ENCODE results near the gene GRID1.
"Not testable (repeated sequence)": the region's sequence is repeated elsewhere in the genome, so short reads cannot be mapped to it uniquely, and the experiment has no call there.

GRID1 gene

DNA sequence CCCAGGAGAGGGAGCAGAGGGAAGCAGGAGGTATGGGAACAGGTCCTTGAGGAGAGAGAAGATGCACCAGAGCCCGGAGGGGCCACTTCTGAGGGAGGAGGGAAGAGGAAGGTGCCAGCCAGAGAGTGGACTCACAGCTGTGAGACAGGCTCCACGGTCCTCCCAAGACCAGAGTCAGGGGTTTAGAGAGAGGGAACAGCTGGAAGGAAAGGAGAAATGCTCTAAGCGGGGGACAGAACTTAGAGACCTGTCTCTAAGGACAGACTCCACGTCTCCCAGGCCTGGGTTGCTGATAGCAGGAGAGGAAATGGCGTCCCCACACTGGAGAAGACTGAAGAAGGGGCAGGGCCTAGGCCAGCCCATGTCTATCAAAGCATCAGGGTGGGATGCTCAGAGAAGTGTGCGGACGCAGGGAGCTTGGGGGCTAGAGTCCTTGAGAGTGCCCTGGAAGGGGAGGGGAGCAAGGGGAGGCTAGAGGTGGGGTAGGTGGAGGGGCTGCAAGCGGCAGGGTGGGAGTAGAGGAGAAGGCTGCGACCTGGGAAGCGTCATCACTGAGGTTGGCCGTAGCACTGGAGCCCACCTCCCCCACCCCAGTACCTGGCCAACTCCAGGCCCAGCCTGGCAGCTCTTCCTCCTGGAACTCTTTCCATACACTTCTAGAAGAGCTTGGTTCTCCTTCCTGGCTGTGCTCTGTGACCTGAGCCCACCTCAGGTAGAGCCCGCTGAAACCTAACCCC lies 25.6 kb upstream of the GRID1 start:
- DNase-seq: no peak

- DNase-seq: peak; percentile 17
These were observed 24.7 kb upstream of the GRID1 start for GRCh38 chr10:86391236-86391840.

- DNase-seq: peak; percentile 5
These were observed 23.9 kb upstream of the GRID1 start for GRCh38 chr10:86390337-86391120.

DNA sequence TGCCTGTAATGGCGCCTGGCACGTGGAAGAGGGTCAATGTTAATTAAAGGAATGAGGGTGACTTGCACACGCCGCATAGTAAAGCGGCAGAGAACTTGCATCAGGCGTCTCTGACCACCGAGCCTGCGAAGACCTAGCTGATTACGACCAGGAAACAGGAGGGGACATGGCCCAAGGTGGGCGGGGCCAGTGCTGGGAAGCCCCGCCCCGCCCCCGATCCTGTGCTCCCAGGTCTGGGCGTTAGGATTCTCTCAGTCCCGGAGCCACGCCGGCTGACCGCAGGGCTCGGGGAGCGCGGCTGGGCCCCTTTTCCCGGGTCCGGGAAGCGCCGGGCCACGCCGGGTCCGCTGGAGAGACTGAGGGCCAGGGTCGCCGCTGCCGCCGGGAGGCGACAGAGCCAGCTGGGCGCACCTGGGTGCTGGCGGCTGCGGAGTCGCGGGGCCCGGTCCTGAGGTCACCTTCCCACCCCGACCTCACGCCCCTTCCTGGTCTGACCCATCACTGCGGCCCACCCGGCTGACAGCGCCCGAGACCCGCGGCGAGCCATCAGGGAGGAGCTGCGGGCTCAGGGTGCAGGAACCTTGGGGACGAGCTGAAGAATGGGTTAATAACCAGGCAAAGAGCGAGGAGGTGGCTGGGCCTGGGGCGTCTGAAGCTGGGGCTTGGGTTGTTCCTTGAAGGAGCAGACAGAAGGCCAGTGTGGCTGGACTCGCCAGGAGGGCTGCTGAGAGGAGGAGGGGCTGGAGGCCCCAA lies 23.0 kb upstream of the GRID1 start:
- DNase-seq: no peak

GRCh38 chr10:86389109-86389440 lies 22.5 kb upstream of the GRID1 start:
- DNase-seq: not testable (repeated sequence)

DNA sequence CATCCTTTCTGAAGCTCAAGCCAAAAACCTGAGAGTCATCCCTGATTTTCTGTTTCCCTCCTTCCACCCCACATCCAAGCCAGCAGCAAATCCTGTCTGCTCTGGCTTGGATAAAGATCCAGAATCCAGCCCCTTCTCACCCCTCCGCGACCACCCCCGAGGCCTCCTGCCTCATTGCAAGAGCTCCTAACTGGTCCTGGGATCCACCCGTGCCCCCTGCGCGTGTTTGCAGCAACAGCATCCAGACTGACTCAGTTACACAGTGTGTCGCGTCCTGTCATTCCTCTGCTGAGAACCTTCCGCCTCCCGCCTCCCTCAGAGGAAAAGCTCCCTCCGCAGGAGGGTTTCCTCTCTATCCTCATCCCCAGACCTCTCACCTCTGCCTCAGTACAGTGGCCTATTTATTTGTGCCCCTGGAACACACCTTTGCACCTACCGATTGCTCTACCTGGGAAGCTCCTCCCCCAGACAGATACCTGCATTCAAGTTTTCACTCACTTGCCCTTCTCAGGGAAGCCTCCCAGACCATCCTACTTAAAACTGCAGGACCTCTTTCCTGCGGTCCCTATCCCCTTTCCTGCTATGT lies 21.6 kb upstream of the GRID1 start:
- DNase-seq: no peak

DNA sequence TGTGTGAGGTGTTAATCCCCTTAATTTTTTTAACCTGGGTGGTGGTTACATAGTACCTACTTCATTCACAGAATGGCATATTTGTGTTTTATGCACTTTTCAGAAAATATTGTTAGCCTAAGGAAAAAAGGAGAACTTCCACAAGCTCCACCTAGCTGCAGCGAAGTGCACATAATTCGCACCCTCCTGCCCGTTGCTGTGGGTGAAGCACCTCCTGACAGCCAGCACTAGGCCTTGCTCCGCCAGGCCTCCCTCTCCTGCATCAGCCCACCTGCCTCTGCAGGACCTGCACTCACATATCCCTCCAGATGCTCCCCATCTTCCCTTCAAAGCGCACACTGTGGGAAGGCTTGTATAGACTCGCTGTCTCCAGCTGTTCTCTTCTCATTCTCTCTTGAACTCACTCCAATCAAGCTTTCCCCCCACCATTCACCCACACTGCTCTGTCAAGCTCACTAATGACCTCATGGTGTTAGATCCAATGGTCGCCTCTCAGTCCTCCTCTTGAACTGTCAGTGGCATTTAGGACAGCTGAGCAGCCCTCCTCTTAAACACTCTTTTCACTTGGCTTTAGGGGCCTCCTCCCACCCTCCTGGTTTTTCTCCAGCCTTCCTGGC lies 20.7 kb upstream of the GRID1 start:
- no peak for DNase-seq

DNA sequence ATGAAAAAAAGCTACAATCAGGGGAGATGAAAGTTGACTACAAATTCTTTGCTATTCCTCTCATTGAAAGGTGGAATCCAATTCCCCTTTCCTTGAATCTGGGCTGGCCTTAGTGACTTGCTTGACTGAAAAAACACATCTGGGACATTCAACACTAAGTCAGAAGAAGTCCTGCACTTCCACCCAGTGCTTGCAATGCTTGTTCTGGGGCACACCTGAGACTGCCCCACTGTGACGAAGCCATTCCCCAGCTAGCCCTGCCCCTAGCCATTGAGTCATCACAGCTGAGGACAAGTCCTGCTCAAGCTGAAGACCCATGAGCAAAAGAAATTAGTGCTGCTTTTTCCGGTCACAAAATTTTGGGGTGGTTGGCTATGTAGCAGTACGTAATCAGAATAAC lies 19.2 kb upstream of the GRID1 start:
- DNase-seq: no peak

DNA sequence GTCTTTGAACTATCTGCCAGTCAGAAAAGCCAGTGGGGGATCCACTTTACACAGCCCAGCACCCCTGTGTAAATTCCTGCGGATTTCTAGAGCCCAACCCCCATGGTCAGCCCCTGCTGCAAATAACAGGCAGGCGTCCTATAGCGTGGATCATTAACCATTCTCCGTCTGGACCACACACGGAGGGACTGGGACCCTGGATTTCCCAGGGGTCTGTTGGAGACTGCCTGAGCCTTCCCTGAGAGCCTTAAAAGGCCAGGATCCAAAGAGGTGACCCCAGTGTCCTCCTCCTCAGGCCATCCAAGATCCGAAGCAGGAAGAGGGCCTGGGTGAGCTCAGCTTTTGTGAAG lies 11.2 kb upstream of the GRID1 start:
- no peak for DNase-seq

GRCh38 chr10:86376852-86377796 lies 10.5 kb upstream of the GRID1 start:
- no peak for DNase-seq

DNA sequence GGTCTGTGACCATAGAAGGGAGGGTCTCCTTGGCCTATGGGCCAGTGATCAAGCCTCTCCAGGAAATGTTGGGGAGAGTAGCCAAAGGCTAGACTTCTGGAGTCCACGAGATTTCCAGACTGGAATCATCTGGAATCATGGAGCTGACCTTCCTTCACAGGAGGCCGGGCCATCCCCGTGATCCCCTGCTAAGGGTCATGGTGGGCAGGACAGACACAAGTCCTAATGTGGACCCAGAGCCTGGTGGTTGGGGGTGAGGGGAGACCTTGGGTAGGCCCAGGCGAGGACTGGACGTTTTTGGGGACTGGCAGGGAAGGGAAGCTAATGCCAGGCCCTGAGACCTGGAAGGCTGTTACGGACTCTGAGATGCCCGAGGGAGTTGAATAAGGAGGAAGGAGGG lies 9.8 kb upstream of the GRID1 start:
- DNase-seq: no peak

- no peak for DNase-seq
These were observed 8.6 kb upstream of the GRID1 start for GRCh38 chr10:86375204-86375603.

DNA sequence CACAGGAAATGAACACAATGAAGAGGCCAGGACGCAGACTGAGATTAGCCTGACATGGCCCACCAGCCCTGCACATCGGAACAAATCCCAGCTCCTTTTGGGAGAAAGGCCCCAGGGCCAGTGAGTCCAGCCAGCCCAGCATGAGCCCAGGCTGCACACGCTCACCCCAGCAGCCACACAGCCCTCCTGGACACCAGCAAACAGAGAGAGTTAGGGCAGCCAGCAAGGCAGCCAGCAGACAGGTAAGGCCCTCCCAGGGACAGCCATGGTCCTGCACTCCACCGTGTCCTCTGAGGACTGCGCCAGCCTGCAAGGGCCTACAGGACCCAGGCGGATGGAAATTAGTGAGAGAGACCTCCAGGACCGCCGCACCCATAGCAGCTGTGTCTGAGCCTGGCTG lies 8.1 kb upstream of the GRID1 start:
- no peak for DNase-seq

DNA sequence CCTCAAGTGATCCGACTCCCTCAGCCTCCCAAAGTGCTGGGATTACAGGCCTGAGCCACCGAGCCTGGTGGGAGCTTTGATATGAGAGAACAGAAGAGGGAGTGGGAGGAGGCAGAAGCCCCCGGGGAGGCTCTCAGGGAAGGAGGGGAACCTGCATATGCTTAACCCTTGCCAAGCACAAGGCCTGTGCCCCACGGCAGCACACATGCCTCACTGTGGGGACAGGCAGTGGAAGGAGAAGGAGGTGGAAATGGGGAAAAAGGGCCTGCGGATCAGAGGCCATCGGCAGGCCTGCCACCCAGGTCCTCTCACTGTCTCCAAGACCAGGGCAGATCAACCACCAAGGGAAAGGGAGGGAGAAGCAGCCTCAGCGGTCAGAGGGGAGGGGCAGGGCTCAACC lies 7.2 kb upstream of the GRID1 start:
- no peak for DNase-seq

- DNase-seq: no peak
These were observed 6.7 kb upstream of the GRID1 start for GRCh38 chr10:86373251-86373650.

- no peak for DNase-seq
These were observed 6.2 kb upstream of the GRID1 start for GRCh38 chr10:86372784-86373239.

DNA sequence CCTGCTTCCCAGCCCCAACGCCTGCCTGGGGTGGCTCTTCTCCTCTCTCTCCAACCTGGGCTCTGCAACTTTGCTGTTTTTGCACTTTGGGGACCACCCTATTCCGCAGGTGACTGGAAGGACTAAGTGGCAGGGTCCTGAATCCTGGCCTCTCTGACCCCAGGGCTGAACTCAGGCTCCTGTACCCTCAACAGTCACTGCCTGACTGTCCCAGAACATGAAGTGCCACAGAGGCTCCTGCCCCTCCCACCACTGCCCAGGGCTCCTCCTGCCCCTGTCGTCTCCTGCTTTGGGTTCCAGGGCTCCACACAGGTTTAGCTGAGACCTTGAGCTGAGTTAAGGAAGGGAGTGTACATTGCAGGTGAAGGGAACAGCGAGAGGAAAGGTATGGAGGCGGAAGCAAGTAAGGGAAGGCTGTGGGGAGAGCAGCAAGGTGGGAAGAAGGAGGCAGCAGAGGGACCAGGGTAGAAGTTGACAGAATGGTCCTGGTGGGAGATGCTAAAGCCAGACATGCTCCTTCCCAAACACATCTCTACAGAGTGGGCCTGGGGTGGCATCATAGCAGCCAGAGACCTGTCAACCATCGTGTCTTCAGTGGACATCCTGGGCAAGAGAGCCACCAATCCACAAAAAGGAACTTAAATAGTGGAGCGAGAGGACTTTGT lies 5.7 kb upstream of the GRID1 start:
- no peak for DNase-seq

DNA sequence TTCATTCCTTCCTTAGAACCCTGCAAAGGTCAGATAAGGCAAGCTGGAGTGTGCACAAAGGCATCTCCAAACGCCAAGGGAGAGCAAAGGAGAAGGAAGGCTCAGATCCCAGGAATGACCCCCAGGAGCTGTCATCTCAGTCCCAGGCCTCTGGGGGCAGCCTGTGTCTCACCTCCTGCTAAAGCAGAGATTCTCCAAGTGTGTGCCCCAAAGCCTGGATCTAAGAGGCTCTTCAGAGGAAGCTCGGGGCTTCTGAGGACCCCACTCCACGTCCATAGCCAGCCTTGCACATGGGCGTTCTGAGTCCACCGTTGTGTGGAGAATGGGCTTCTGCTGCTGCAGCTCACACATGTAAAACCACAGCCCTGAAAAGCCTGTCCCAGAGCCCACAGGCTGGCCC lies 5.1 kb upstream of the GRID1 start:
- DNase-seq: no peak

GRCh38 chr10:86371116-86371515 lies 4.5 kb upstream of the GRID1 start:
- DNase-seq: no peak

GRCh38 chr10:86370006-86370585 lies 3.5 kb upstream of the GRID1 start:
- no peak for DNase-seq

GRCh38 chr10:86368987-86369386 lies 2.4 kb upstream of the GRID1 start:
- DNase-seq: no peak

Measured in NCI-H524 treated with DMSO at 0.1 percent for 48 hours (cell line).